ENCODE results near the gene C1orf159.

Gene C1orf159

DNA sequence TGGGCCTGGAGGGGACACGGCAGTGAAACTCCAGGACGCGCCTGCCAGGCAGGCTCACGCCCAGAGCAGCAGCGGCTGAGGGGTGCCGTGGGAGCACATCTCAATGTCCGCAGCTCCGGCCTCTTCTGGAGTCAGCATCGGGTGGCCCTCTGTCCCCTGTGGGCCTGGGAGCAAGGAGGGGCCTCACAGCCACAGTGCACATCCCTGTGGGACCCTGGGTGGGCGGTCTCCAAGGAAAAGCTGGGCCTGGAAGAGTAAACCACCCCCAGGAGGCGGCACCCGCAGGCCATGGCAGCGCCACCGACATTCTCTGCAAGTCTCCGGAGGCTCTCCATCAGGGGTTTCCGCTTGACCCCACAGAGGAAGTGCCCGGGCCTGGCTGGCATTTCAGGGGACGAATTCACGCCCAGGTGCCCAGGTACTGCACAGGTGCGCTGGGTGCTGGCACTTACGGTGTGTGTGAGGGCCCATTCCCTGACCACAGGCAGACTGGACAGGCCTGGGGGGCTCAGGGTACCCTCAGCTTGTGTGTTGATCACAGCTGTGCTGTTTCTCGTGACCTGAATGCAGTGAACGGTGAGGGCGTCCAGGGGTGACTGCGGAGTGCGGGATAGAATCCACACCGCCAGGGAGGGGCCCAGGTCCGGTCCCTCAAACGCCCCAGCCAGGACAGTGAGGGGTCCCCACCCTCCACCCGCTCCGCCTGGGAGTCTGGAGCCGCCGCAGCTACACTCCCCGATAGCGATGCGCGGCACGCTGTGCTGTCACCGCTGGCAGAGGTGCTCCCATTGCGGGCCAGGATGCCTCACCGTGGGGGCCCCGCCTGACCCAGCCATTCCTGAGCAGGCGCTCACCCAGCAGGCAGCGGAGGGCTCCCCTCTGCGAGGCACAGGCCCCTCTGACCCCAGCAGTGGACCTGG is 25.2 kb downstream of the C1orf159 start:
- DNase-seq: no peak

DNA sequence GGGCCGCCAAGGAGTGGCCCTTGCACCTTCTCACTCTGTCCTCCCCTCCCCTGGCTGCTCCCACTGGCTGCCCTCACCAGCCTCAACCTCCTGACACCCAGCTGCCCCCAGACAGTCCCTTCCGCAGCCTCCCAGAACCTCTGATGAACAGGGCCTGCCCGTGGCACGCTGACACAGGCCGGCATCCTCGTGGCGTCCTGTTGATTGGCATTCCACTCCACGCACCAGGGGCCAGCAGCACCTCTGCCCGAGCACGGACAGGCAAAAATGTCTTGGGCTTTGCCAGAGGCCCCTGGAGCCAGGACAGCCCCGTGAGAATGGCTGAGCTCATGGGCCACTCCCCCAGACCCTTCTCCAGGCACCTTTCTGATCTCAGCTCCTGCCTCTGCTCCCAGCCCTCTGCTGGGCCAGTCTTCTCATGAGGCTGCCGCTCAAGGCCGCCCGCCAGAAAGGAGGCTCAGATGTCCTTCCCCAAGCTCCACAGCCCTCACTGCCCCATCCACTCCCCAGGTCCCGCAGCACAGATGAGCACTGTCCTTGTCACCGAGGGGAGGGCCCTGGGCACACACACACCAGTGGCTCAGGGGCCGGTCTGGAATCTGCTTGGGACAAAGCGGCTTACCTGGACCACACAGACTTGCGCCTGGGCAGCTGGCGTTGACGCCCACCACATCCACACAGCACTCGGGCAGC is 26.0 kb downstream of the C1orf159 start:
- DNase-seq: no peak

DNA sequence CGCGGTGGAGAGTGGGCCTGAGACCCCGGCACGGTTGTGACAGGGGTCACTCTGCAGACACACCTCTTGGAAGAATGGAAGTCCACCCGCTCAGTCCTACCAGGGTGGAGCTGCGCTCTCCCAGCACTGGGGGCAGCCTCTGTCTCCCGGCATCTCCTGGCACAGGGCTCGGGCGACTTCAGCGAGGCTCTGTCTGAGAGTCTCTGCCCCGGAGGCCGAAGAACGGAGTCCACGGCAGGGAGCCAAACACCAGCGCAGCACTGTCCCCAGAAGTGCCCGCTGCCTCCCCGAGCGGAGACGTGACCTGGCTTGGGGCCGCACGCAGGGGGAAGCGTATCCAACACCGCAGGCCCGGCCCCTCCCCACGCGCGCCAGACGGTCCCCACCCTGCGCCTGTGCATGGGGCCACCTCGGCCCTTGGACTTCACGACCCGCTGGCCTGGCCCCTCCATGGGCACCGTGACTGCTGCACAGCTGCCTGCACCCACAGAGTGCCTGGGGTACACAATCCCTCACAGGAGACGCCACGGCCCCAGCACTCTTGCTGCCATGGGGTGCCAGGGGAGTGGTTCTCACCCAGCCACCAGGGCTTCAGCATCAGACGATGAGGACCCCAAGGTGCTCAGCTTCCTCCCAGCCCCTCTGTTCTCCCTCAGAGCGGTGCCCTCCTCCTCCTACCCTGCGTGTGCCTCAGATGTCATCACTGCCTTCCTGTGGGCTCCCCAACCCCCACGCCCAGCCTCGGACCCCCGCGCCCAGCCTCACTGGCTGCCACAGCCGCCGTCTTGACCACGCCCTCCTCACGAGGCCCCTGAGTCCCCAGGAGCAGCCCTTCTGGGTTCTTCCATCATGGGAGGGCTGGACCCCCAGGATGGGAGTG is 26.8 kb downstream of the C1orf159 start:
- no peak for DNase-seq

DNA sequence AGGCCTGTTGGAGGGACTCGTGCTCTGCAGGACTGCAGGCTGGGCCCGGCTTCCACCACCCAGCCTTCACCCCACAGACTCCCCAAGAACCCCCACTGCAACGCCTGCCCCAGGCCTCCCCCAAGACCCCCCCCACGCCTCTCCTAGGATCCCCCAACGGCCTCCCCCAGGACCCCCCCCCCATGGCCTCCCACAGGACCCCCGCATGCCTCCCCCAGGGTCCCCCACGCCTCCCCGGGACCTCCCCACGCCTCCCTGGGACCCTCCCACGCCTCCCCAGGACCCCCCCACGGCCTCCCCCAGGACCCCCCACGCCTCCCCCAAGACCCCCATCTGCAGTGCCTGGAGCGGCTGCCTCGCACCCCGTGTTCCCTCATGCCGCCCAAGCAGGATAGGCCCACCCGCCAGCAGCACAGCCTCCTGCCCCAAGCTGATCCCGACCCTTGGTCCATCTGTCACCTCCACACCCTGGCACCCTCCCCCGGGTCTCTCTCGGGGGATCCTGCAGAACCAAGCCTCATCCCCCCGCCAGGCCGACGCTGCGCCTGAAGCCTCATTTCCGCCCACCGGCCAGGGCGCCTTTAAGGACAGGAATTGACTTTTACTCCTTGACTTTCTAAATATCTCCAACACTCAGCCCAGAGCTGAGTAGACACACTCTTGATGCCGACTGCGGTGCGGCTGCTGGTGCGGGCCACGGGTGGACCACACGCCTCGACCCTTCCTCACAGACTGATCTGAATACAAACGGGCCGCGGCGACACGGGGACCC is 27.7 kb downstream of the C1orf159 start:
- DNase-seq: no peak

DNA sequence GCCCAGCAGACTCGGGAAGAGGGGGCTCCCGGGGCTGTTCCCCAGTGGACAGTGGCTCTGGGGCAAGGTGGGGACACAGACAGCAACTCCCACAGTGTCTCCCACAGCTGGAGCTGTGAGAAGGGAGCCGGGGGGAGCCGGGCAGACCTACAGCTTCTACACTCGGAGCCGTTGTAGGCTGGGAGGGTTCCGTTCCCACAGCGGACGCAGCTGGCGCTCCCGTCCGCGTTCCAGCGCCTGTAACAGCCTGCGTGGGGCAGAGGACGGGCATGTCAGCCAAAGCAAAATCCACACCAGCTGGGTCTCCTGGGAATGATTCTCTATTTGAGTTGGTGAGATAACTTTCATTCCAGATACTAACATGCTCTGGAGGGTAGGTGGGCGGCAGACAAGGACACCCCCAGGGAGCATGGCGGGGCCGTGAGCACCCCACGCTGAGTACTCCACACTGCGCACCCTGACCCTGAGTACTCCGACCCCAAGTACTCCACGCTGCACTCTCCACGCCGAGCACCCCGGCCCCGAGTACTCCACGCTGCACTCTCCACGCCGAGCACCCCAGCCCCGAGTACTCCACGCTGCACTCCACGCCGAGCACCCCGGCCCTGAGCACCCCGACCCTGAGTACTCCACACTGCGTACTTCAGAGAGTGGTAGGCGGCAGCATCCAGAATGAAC is 28.4 kb downstream of the C1orf159 start:
- DNase-seq: no peak

DNA sequence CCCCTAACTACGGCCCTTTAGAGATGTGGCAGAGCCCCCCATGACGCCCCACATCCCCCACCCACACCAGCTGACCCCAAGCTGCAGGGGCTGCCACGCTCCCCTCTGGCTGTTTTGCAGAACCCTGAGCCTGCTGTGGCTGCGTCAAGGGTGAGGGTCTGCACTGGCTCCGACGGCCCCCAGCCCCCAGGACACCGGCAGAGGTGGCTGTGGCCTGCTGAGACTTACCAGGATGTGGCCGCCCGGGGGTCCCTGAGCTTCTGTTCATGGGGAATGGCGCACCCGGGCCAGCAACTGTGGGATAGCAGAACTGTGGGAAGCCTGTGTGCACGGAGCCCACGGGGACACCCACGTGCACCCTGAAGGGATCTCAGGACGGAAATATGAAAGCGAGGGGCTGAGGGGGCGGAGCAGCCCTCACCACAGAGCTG is 29.0 kb downstream of the C1orf159 start:
- no peak for DNase-seq

DNA sequence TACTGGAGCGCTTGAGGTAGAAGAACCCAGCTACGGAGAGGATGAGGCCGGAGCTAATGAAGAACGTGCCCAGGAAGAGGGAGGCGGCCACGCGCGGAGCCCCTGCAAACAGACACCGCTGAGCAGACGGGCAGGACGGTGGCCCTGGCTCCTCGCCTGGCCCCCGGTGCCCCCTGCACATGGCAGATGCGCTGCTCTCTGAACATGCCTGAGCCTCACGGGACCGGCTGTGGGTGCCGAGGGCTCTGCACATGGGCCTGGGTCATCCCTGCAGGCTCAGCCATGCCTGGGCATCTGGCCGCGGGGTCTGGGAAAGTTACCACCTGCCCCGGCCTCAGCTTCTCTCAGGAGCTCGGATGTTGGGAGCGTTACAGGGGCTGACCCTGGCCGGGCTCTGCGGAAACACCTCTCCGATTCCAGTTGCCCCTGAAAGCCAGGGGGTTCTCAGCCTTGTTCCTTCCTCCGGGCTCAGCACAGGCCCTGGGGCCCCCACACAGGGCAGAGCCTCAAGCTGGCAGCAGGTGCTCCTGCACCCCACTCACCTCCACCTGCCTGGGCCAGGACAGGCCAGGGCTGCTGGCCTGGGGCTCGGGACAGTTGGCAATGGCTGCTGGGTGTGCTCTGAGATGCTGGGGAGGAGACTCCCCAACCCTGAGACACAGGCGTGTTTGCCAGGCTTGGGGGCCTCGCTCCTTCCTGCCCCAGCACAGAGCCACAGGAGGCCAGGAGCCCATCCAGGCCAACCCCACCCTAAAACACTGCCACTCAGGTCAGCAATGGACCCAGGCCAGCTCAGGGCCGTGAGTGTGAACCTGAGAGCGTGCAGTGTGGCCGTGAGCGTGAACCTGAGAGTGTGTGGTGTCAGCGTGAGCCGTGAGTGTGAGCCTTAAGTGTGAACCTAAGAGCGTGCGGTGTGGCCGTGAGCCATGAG is 29.7 kb downstream of the C1orf159 start:
- DNase-seq: no peak

DNA sequence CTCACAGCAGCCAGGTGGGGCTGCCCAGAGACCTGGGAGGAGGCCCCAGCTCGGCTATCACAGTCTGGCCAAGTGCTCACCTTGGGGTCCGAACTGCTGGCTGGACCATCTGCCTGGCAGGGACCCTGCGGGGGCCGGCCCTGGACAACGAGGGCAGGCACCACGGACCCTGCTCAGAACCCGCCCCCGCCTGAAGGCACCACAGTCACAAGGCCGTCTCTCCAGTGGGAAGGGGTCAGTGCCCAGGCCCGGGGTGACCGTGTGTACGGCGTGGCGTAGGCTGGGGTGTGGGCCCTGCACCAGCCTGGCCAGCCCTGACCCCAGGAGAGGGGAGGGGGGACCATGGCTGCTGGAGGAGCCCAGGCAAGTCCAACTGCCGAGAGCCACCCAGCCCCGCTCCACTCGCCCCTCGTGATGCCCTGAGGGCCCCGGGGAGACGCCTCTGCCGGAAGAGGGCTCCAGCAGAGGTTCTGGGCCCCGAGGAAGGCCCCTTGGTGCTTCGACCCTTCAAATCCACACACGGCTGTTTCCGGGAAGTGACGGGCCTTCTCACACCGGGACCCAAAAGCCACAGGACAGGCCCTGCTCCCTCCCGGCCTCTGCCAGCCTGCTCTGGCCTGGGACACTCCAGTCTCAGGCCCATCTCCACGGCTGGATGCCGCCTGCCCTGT is 30.6 kb downstream of the C1orf159 start:
- DNase-seq: no peak

DNA sequence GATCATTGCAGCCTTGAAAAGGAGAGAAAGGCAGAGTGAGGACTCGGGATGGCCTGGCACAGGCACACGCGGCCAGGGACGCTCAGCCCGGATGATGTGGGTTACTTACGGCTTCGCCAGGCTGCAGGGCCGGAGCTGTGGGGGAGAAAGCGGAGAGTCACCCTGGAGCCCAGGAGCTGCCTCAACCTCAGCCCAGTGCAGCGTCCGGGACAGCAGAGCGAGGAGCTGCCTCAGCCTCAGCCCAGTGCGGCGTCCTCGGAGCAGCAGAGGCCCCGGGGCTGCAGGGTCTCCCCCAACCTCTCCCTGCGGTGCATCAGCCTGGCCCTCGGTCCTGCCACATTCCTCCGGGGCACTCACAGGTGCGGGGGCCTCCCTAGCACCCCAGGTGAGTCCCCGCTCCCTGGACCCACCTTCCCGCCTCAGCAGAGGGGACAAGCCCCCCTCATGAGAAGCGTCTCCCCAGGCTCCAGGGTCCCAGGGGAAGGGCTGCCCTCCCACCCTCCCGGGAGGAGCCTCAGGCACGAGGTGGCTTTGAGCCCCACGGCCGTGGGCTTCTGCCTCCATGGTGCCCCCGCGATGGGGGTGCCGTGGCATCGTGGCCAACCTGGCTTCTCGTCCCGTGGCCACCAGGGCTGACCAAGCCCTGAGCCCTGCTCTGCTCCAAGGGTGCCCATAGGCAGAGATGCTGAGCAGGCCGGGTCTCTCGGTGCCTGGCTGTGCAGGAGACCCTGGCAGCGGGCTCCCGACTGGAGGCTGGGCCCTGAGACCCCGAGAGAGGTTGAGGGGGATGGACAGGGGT is 31.3 kb downstream of the C1orf159 start:
- no peak for DNase-seq

DNA sequence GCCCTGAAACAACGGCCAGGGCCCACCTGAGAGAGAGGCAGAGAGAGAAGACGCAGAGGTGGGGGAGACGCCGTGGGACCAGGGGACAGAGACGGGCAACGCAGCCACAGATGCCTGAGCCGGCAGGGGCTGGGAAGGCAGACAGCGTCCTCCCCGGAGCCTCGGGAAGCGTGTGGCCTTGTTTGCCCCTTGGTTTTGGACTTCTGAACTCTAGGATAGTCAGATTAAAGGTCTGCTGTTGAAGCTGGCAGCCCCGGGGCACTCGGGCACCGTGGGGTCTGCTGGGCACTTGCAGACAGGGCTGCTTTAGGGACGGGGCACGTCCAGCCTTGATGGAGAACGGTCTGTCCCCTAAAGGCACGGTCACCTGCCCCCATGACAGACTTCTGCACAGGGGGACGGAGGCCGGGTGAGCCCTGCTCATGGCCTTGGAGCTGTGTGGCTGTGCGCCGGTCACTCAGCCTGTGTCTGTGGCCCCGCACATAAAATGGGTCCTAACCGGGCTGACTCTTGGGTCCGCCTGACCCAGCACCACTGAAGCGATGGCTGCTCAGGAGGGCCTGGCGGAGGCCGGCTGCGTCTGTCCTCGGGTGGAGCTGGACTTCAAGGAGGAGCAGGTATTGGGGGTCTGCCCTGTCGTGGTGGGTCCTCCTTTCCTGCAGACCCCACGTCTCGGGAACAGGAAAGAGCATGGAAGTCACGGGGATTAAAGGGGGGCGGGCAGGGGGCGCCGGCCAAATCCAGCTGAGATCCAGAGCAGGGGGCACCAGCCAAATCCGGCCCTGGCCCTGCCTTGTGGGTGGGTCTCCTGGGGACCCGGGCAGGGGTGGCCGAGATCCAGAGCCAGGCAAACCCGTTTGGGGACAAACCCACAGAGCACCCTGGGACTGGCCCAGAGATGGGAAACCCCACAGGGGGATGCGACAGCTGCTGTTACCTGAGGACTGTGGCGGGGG is 32.2 kb downstream of the C1orf159 start:
- DNase-seq: no peak

DNA sequence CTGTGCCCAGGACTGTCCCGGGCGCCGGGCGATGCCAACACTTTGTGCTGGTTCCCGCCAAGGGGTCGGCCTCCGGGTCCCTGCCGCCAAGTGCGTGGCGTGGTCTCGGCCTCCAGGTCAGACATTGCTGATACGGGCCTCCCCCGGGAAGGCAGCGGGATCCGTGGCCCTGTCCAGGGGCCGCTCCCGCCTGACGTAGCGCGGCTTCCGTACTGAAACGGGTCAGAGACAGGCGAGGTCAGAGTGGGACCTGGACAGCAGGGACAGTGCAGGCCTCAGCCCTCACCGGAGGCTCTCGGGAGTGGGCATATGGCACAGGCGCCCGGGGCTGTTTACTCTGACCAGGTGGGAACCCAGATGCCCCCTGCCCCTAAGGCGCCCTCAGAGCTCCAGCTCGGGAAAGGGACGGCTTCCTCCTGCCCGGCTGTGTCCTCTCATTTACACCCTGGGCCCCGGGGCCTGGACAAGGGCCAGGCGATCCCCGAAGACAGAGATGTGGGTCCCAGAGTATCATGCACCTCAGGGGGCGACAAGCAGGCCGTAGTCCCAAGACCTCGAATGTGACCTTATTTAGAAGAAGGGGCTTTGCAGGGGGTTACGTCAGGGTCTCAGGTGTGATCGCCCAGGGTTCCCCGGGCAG is 33.0 kb downstream of the C1orf159 start:
- no peak for DNase-seq

DNA sequence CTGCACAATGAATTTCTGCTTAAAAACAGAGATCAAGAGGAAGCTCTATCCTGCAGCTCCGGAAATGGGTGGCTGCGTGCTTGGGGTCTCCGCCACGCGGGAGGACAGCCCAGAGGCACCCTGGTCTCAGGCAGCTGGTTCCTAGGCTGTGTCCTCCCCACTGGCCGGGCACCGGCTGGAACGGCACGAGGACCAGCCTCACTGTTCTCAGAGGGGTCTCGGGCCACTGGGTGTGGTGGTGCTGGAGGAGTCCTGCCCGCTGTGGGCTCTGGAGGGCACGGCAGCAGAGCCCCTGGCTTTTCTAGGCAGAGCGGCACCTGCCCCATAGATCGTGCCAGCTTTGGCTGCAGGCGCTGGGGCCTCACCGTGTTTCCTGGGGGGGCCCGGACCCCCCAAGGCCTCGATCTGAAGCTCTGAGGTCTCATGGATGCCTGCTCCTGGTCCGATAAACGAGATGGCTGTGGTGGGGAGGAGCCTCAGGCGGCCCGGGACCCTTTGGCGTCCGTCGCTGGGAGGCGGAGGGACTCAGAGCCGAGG is 33.6 kb downstream of the C1orf159 start:
- DNase-seq: no peak

DNA sequence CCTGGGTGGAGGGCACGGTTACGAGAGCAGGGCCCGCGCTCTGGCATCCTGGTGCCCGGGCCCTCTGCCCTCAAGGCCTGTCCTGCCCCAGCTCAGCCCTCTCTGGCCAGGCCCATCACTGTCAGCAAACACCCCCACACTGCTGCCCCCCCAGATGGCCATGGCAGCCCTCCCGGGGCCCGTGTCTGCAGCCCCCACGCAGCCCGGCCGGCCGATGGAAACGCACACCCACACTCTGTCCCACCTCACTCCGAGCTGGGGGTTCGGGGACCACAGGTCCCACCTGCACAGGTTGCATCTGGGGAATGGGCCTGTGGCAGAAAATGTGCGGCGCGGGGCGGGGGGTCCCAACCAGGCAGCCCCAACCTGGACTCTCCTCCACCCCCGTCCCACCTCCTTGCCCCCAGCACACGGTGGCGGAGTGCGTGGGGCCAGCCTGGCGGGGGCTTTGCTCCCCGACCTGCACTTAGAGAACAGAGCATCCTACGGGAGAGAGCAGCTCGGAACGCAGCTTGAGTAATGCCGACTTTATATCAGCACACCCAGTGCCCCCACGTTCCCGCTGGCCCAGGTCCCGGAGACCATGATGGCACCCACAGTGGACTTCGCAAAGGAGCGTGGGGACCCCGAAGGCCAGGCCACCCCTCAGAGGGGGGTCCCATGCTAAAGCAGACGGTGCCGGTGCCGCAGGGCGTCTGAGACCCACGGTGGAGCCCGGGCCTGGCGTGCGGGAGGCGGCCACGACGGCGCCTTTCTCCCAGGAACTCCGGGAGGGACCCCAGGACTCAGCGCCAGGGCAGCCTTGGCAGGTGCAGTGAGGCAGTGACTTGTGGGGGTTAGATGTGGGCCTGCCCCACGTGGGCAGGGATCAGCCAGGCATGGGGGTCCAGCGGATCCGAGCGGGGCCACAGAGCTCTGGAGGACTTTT is 34.3 kb downstream of the C1orf159 start:
- no peak for DNase-seq

DNA sequence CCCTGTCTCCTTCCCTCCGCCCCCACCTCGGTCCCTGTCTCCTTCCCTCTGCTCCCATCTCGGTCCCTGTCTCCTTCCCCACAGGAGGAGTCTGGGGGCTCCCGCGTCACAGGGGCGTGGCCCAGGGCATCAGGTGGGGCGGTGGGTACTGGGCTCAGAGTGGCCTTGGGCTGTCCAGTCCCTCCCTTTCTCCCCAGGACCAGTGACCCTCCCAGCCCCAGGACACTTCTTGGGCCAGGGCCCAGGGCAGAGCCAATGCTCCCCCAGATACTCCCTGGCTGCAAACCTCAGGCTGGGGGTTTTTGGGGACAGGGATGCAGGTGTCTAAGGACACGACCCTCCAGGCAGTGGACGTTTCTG is 35.0 kb downstream of the C1orf159 start:
- DNase-seq: no peak

DNA sequence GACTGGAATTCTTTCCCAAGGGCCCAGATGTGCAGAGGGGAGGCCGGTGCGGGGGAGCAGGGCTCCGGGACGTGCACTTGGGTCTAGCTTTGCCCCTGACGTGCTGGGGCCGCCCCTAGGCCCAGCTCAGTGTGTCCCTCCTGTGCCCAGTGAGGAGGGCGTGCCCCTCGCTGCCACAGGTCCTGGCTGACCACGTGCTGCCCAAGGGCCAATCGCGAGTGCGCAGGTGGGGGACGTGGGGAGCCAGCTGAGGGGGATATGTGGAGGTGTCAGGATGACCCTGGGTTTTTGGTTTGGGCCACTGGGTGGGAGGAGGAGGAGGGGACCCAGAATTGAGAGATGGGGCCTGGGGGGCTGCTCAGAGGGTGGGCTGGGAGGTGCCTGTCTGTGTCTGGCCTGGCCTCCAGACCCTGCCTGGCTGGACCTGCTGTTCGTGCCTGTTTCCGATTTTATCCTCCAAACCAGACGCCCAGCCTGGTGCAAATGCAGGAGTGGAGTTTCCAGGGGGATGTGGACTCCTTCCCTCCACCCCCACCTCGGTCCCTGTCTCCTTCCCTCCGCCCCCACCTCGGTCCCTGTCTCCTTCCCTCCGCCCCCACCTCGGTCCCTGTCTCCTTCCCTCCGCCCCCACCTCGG is 35.6 kb downstream of the C1orf159 start:
- DNase-seq: no peak

Data from activated CD4-positive, alpha-beta T cell treated with anti-CD3 and anti-CD28 coated beads, Interleukin-2, amount 50 U/mL, for 16 hours (primary cell).